MM.1S (cell line): Measurements from ENCODE around the gene GSG1L.

ENCODE experiments used
- EZH2 ChIP-seq: fragments of 300-600 bp; sonication (generic); optimal IDR thresholded peaks from 2 replicates; pipeline ENCODE3; 2017; ENCODE audit warnings: low read depth, mild to moderate bottlenecking, antibody characterized with exemption, low read length, mixed read lengths
- EZH2phosphoT487 ChIP-seq: fragments of 300-600 bp; sonication (generic); IDR thresholded peaks from 2 replicates; pipeline ENCODE4 v1.6.1; 2018; ENCODE audit warnings: antibody characterized with exemption, low read length
- TF ChIP-seq, protein P1 (sequence below): fragments of 300-600 bp; sonication (generic); IDR thresholded peaks from 2 replicates; pipeline ENCODE4 v1.5.1; 2016; ENCODE audit warnings: antibody characterized with exemption, low read length, mixed read lengths

DNA sequence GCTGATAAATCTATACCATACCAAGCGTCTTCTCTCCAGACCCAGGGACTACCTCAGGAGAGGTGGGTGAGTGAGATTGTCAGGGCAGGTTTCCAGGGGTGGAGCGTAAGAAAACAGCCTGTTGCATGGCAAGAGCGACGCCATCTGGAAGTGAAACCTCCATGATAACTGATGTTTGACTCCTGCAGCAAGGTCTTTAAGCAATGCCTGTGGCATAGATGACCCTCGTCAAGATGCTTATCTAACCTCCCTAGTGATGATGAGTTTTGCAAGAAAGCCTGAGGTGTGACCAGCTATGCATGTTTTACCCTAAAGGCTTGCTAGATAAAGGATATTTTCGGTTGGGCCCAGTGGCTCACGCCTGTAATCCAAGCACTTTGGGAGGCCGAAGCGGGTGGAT is 71.6 kb downstream of the GSG1L start:
- TF ChIP-seq, protein P1, sequence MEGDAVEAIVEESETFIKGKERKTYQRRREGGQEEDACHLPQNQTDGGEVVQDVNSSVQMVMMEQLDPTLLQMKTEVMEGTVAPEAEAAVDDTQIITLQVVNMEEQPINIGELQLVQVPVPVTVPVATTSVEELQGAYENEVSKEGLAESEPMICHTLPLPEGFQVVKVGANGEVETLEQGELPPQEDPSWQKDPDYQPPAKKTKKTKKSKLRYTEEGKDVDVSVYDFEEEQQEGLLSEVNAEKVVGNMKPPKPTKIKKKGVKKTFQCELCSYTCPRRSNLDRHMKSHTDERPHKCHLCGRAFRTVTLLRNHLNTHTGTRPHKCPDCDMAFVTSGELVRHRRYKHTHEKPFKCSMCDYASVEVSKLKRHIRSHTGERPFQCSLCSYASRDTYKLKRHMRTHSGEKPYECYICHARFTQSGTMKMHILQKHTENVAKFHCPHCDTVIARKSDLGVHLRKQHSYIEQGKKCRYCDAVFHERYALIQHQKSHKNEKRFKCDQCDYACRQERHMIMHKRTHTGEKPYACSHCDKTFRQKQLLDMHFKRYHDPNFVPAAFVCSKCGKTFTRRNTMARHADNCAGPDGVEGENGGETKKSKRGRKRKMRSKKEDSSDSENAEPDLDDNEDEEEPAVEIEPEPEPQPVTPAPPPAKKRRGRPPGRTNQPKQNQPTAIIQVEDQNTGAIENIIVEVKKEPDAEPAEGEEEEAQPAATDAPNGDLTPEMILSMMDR: no peak
- no peak for TF ChIP-seq EZH2
- TF ChIP-seq EZH2phosphoT487: no peak
